ENCODE results near the gene RNF225.
A peak's percentile ranks its signal among the peaks of the same experiment; 100 is the strongest.

DNA sequence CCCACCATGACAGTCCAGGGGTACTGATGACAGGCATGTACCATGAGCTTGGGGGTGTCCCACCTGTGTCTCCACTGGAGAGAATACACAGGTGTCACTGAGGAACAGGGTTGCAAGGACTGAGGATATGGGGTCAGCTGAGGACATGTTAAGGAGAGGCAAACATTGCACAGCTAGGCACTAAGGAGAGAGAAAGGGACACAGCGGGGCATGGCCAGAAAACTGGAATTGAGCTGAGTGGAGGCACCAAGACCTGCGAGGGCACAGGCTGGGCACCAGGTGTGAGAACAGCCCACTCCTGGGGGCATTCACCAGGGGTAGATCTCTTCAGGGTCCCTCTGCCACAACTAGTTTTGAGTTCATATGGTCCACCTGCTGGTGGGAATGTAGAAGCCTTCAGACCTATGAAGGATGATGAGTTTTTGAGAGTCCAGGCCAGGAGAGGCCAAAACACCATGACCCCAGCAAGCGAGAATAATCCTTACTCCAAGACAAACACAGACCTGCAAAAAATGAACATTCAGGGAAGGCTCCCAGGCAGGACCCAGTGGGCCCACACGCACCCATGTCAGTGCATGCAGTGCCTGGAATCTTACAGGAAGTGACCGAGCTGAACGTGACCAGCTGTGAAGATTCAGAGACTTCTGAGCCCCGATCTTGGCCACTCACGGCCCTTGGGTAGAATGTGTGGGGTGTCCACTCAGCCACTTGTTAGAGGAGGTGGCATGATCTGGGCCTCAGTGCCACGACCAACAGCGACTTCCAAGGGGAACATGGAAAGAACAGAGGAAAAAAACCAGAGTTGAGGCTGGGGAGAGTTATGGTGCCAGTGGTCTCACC is 11.6 kb downstream of the RNF225 start:
- TF ChIP-seq POLR2A (IDR thresholded peaks at IDR 0.05) = no peak
- TF ChIP-seq CTCF (IDR thresholded peaks at IDR 0.05) = peak in 3 of 6 experiments; percentile 27 to 33 (median 28)
- TF ChIP-seq POLR2AphosphoS5 (IDR thresholded peaks at IDR 0.05) = no peak
